ENCODE data around the gene VPS16.
"Not testable (repeated sequence)": the region's sequence is repeated elsewhere in the genome, so short reads cannot be mapped to it uniquely, and the experiment has no call there.

VPS16 gene

GRCh38 chr20:2871661-2872458, 31.3 kb downstream of the VPS16 start:
- DNase-seq (ENCODE audit: low read depth), result no peak

GRCh38 chr20:2872459-2873009, 32.0 kb downstream of the VPS16 start:
- DNase-seq (ENCODE audit: low read depth), result peak; percentile 75

- DNase-seq (ENCODE audit: low read depth), result peak; percentile 93
Measured at GRCh38 chr20:2873010-2873746, 32.6 kb downstream of the VPS16 start, which contains the start of gene PTPRA. TSS of gene PTPRA (plus strand) at chr20:2873481. CDS start at chr20:2964278, 90,797 bp downstream.

GRCh38 chr20:2873747-2874041, 33.1 kb downstream of the VPS16 start:
- peak; percentile 69 for DNase-seq (ENCODE audit: low read depth)

GRCh38 chr20:2874456-2874855, 33.9 kb downstream of the VPS16 start:
- DNase-seq (ENCODE audit: low read depth), result peak; percentile 47

GRCh38 chr20:2875690-2876203, 35.2 kb downstream of the VPS16 start:
- no peak for DNase-seq (ENCODE audit: low read depth)

- DNase-seq (ENCODE audit: low read depth), result no peak
Measured at GRCh38 chr20:2878515-2878914, 38.0 kb downstream of the VPS16 start.

- peak; percentile 74 for DNase-seq (ENCODE audit: low read depth)
Measured at GRCh38 chr20:2879146-2879545, 38.6 kb downstream of the VPS16 start.

GRCh38 chr20:2880650-2881049, 40.1 kb downstream of the VPS16 start:
- no peak for DNase-seq (ENCODE audit: low read depth)

- DNase-seq (ENCODE audit: low read depth), result no peak
Measured at GRCh38 chr20:2883726-2884637, 43.4 kb downstream of the VPS16 start.

GRCh38 chr20:2887715-2888114, 47.2 kb downstream of the VPS16 start:
- no peak for DNase-seq (ENCODE audit: low read depth)

GRCh38 chr20:2888224-2888955, 47.8 kb downstream of the VPS16 start:
- no peak for DNase-seq (ENCODE audit: low read depth)

- no peak for DNase-seq (ENCODE audit: low read depth)
Measured at GRCh38 chr20:2889209-2889608, 48.7 kb downstream of the VPS16 start.

GRCh38 chr20:2889797-2890196, 49.3 kb downstream of the VPS16 start:
- DNase-seq (ENCODE audit: low read depth), result no peak

- DNase-seq (ENCODE audit: low read depth), result peak; percentile 47
Measured at GRCh38 chr20:2890742-2891141, 50.2 kb downstream of the VPS16 start.

GRCh38 chr20:2891343-2891742, 50.8 kb downstream of the VPS16 start:
- DNase-seq (ENCODE audit: low read depth), result no peak

- DNase-seq (ENCODE audit: low read depth), result no peak
Measured at GRCh38 chr20:2892376-2892775, 51.8 kb downstream of the VPS16 start.

- DNase-seq (ENCODE audit: low read depth), result no peak
Measured at GRCh38 chr20:2894221-2894620, 53.7 kb downstream of the VPS16 start.

GRCh38 chr20:2895154-2895553, 54.6 kb downstream of the VPS16 start:
- not testable (repeated sequence) for DNase-seq (ENCODE audit: low read depth)

GRCh38 chr20:2899243-2899642, 58.7 kb downstream of the VPS16 start:
- DNase-seq (ENCODE audit: low read depth), result no peak
